ENCODE measurements around the gene APLN.

APLN gene

GRCh38 chrX:129596077-129596476, 58.7 kb downstream of the APLN start:
- no peak for DNase-seq (ENCODE audit: low read depth)

All from stimulated activated CD8-positive, alpha-beta memory T cell treated with anti-CD3 and anti-CD28 coated beads, Interleukin-15, amount 100 ng/mL, for 24 hours (primary cell).